Ishikawa (cell line): ENCODE data around the gene MYEF2.

Experiments
- CEBPB ChIP-seq: IDR thresholded peaks from 2 replicates; pipeline ENCODE4 v1.6.1; 2012
- CREB1 ChIP-seq: IDR thresholded peaks from 2 replicates; pipeline ENCODE4 v1.6.1; 2012; ENCODE audit warnings: low read depth
- EP300 ChIP-seq: IDR thresholded peaks from 2 replicates; pipeline ENCODE4 v1.6.1; 2012; ENCODE audit warnings: borderline replicate concordance
- MAX ChIP-seq: IDR thresholded peaks from 2 replicates; pipeline ENCODE4 v1.6.1; 2012
- NFIC ChIP-seq: IDR thresholded peaks from 2 replicates; pipeline ENCODE4 v1.6.1; 2012
- RAD21 ChIP-seq: IDR thresholded peaks from 2 replicates; pipeline ENCODE4 v1.6.1; 2012; ENCODE audit warnings: low read depth
- REST ChIP-seq: IDR thresholded peaks from 2 replicates; pipeline ENCODE4 v1.6.1; 2012; ENCODE audit warnings: low read depth, mild to moderate bottlenecking
- TAF1 ChIP-seq: IDR thresholded peaks from 2 replicates; pipeline ENCODE4 v1.6.1; 2012; ENCODE audit warnings: low read depth, mild to moderate bottlenecking
- TCF12 ChIP-seq: IDR thresholded peaks from 2 replicates; pipeline ENCODE4 v1.6.1; 2012; ENCODE audit warnings: low read depth
- TEAD4 ChIP-seq: IDR thresholded peaks from 2 replicates; pipeline ENCODE4 v1.6.1; 2012
- USF1 ChIP-seq: IDR thresholded peaks from 2 replicates; pipeline ENCODE4 v1.6.1; 2012
- YY1 ChIP-seq: IDR thresholded peaks from 2 replicates; pipeline ENCODE4 v1.6.1; 2012; ENCODE audit warnings: low read depth

GRCh38 chr15:48178648-48178931 lies 495 bp upstream of the MYEF2 start:
- TF ChIP-seq CREB1, result no peak
- no peak for TF ChIP-seq YY1
- TF ChIP-seq RAD21, result no peak
- no peak for TF ChIP-seq REST
- no peak for TF ChIP-seq USF1
- no peak for TF ChIP-seq MAX
- TF ChIP-seq TCF12, result no peak
- no peak for TF ChIP-seq EP300
- TF ChIP-seq TAF1, result no peak
- TF ChIP-seq NFIC, result no peak
- no peak for TF ChIP-seq CEBPB
- no peak for TF ChIP-seq TEAD4
